Right lung (tissue), 5 donors: ENCODE measurements around the gene ZPBP2. TPM values are rescaled to one million over a fixed set of nuclear protein-coding genes. Genes with fewer than 3 reads are reported as not detected.

Experiments
- DNase-seq, 2 donors: peaks; one replicate each; pipeline ENCODE4 v3.0.0-alpha.2; 2013
- polyA plus RNA-seq, 5 donors: library from polyadenylated mRNA; unstranded; fragments of 120-200 nt; gene quantifications; one replicate each; pipeline versions ENCODE4 v1.2.1 to v1.2.3, GENCODE V29; 2013; ENCODE audit warnings: inconsistent platforms in 1 of 5, low replicate concordance in 1 of 5; ENCODE audit not compliant: insufficient read length in 5 of 5, insufficient read depth in 1 of 5

ZPBP2 gene
- polyA plus RNA-seq, 5 donors: not detected

DNA sequence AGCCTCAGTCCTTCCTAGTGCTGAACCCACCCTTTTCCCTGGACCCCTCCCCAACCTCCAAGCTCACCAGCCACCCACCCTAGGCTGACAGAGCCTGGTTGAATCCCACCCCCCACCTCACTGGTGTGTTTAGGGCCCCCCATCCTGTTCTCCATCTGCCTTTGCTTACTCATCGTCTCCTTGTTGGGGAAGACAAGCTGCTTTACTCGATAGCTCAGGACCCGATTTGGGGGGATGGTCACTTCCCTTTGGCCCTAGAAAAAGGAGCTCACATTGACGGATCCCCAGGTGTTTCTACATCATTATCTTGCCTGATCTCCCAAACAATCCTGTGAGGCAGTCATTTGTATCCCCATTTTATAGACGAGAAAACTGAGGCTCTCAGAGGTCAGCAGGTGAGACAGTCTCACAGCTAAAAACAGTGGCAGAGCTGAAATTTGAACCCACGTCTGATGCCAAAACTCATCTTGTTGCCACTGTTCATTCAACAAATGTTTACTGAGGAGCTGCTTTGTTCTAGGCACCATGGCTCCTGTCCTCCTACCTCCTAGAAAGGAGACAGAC lies 40.9 kb downstream of the ZPBP2 start:
- no peak for DNase-seq

DNA sequence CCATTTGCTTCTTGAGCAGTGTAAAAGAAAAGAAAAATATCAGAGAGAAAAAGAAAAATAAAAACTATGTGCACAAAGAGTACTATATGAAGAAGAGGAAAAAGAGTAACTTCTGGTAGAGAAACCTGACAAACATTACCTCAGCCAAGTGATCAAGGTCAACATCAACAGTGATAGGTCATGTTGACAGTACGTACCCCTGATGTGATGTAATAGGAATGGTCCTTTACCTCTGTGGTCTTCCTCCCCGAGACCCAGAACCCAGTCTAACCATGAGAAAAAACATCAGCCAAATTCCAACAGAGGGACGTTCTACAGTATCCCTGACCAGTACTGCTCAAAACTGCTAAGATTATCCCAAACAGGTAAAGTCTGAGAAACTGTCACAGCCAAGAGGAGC lies 46.0 kb downstream of the ZPBP2 start:
- no peak for DNase-seq

DNA sequence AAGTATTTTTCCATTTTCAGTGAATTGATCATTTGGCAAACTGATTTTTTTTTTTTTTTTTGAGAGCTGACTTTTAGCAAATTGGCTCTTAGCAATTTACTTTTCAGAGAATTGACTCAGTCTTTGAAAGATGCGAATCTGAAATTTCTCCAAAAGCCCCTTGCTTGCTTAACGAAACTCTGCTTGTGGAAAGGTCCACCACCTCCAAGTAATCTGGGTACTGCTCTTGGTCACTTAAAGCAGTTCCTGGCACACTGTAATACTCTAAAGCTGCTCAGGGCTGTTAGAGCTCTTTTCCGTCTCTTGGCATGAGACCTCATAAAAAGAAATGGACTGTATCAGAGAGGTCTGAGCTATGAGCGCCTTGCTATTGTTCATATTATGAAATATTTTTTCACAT lies 47.6 kb downstream of the ZPBP2 start:
- no peak for DNase-seq

DNA sequence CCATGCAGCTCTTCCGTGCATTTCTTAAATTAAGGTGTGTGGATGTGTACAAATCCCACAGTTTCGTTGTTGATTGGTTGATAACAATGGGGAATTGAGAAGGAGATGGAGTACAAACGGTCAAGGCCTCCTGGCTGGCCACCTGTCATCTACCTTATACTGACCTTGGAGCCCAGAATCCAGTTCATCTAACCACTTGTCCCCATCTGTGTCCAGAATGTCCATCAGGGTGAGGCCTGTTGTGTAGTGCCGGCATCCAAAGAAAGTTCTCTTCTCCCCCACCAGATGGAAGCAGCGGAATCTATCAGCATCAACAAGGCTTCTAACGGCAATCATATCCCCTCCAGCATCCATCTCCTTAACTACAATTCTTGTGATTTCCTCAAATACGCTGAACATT lies 48.9 kb downstream of the ZPBP2 start:
- no peak for DNase-seq

DNA sequence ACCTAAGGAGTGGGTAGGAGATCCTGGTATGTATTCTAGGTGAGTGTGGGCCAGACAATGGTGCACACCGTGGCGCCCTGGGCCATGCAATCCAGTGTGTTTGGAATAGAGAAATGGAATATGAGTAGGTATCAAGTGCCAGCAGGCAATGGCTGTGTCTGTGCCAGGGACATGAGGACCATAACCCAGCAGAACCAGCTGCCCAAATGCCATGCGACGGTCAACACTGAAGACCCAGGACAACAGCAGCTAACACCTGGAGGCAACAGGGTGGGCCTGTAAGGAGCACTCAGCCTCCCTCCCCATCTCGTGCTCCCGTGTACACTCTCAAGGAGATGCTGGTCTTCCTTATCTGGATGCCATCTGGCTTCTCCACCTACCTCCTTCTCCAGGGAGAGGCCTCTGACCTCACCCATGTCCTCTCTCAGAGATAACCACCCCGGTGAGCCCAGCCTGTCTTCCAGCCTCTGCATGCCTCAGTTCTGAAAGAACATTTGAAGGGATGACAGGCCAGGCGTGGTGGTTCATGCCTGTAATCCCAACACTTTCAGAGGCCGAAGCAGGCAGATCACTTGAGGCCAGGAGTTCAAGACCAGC lies 51.2 kb downstream of the ZPBP2 start:
- DNase-seq: no peak

DNA sequence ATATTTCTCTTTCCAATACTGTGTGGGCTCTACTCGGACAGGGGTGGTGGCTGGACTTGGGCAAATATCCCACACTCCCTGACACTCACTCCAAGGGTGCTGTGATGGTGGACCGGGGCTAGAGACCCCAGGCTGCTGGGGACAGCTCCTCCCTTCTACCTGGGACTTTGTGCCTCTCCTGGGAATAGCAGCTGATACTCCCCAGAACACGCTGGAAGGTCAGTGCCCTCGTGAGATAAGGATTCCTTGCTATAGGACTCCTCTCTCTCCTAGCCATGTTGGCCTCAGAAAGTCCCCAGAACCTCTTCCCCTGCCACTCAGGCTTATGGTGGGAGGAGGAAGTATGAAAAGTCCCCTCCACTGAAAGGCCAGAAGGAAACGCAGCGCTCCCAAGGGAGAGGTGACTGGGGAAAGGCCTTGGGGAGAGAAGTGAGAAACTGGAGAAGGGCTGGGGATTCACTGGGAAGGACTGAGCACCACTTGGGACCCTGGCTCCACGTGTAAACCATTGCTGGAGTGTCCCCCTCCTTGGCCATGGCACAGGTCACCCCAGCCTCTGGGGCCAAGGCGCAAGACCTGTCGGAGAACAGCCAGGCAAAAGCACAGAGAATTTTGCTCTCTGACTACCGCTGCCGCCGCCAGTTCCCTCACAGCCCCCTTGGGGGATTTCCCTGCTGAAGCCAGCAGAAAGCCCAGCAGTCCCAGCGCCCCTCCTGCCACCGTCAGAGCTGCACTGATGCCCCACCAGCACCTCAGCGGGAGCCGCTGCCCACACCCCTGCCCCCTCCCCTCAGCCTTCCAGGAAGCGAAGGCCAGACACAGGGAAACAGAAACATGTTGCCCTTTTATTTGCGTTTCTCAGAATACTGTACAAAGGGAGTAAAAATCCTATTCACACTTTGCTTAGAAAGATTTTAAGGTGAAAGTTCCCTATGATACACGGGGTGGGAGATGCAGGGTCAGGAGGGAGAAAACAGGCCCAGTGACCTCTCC lies 52.5 kb downstream of the ZPBP2 start:
- DNase-seq: no peak

DNA sequence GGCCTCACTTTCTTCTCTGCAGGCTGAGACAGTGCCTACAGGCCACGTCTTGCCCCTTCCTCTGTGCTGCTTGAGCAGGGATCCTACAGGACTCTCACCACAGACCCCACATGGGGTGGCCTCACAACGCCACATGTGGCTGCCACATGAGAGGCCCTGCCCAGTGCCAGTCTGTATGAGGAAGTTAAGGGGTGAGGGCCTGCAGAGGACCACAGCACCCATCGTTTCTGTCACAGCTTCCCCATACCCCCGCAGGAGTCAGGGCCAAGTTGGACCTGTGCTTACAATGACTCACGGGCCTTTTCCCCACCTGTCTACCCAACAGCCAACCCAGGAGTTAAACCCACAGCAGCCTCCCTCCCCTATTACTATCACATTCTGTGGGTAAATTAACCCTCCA lies 53.3 kb downstream of the ZPBP2 start:
- no peak for DNase-seq

DNA sequence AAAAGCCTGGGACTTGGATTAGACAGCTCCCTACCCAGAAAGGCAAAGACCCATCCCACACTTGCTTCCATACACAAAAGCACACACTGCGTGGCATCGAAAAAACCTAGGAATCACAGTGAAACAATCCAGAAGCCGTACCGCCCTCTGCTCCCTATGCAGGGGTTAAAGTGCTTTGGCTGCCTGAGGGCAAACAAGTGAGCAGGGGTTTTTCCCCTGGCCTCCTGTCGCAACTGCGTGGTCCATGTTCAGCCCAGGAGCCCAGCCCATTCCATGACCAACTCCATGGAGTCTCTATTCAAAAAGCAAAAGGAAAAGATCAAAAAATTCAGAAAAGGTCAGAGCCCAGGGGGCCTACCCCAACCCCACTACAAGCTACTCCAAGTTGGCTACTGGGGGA lies 54.0 kb downstream of the ZPBP2 start:
- DNase-seq: no peak

DNA sequence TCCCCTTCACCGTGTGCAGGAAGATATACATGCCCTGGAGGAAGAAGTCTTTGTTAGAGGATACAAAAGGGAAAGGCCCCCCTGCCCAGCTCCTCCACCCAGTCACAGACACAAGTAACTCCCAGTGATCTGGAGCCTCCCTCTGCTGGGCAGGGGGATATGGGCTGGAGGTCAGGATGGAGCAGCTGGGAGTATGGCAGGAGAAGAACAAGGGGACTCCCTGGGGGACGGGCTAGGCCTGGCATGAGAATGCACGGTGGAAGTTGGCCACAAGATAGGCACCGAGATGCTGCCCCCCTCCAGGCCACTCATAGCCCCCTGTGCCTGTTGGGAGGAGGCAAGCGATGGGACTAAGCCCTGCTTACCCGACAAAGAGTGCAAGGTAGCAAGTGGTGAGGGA lies 55.2 kb downstream of the ZPBP2 start:
- no peak for DNase-seq

DNA sequence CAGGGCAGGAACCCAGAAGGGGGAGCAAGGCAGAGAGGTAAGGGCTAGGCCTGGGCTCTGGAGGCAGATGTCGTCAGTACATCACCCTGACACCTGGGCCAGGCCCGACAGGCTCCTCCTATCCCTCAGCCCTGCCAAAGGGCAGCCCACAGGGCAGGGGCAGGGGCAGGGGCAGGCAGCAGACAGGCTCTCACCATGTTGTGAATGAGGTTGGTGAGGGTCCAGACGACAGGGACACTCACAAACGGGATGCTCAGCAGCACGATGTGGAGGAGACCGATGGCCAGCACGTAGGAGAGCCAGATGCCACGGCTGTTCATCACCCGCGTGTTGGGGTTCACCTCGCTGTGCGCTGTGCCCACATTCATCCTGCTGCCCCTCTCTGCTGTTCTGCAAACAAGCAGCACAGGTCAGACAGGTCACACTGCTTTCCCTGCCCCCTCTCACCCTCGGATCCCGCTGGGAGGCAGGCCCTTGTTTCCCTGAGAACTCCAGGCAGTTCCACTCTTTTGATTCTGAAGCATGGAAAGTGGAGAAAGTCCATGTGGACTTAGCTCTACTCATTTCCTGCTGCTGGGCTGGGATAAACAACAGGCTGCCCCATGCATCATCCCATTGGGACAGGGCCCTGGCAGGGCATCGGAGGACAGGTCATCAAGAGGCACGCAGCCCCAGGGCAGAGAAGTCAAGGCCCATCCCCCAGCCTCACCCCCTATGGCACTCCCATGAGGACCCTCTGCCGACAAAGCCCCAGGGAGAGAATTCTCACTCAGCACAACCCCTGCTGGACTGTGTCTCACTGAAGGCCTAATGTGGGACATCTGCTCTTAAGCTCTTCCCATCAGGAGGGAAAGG lies 56.1 kb downstream of the ZPBP2 start:
- DNase-seq: no peak

DNA sequence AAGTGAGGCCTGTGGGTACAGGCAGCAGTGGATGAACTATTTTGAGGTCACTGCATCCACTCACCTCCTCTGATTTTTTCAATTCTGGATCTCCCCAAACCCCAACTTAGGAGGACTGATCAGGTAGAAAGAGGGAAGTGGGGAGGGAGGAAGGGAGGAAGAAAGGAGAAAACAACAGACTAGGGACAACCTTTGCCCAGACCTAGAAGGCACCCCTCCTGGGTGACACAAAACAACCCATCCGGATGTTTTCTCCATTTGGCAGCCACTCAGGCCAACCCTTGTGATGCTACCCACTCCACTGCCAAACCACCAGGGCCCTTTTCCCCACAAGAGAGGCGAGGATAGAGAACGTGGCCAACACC lies 56.7 kb downstream of the ZPBP2 start:
- DNase-seq: no peak

DNA sequence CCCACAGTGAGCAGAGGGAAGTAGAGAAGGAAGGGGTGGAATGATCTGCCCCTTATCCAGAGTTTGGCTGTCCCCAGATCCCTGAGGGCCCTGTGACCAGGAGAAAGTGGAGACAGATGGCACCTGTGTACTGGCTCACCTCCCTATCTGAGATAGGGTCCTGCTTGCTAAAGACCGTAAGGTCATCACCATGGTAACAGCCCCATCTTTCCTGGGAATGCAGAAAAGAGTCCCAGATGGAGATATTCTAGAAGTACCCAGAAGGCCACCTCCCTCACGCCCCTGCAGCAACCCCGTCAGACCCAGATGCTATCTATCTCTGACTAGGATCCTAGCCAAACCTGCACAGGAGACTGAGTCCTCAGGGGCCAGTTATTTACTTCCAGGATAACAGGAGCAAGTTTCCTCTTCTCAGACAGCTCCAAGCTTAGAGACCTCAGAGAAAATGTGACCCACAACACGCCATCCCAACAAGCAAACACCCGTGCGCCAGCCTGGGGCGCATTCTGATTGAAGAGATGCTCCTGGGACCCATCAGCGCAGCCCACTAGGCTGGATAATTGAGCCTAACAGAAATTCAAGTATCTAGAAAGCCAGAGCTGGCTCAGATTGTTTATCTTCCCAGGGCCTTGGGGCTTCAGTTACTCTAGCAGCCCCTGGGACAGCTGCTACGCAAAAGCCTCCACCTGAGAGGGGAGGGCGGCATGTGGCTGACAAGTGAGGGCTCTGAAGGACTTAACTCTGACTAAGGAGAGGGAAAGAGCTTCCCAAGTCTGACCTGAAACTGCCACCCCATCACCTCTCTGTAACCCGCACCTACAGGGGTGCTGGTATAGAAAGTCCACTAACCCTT lies 57.5 kb downstream of the ZPBP2 start:
- no peak for DNase-seq

DNA sequence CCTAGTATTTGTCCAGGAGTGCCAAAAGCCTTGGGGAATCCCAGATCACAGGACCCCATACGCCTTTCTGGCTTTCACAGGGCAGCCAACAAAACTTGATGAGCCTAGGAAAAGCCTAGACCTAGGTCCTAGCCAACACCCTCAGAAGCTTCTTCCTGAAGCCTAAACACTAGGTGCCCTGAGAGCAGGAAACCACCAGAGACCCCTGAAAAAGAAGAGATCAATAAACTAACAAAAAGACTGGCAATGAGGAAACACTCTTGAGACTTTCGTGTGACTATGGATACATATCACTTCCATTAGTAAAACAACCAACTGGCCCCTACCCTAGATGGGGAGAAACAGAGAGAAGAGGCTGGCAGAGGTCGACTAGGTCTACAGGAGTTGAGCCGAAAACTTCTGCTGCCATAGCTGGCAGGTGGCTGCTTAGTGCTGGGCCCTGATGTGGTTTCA lies 58.2 kb downstream of the ZPBP2 start:
- DNase-seq: no peak

DNA sequence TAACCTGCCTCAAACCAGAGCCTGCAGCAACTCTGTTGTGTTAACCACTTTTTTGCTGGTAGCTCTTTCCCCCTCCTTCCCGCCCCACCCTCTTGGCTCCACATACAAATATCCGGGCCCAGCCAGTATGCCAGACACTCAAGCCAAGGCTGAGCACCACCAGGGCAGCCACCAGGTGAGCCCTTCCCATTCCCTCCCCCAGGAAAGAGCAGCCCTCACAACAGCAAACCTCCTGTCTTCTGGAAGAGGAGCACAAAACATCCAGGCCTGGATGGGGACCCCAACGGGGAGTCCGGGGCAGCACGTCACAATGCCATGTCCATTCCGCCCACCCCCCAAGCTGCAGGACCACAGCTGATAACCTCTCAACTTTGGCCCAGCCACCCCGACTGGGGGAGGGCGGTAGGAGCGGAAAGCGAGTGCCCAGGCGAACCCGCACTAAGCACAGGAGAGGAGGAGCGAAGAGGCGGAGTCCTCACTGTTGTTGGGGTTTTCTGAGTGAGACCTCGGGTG lies 58.6 kb downstream of the ZPBP2 start:
- peak; percentile 35 to 38 for DNase-seq

Other genes with a start within 250 kb of the ZPBP2 start
- 10 to 100 TPM; 48.3 to 68.1 (median 60.1) TPM for gene PPP1R1B, start 241.2 kb upstream of the ZPBP2 start, polyA plus RNA-seq
- gene STARD3, start 231.1 kb upstream of the ZPBP2 start, polyA plus RNA-seq: 10 to 100 TPM; 44.5 to 62.7 (median 58.2) TPM
- gene TCAP, start 202.9 kb upstream of the ZPBP2 start, polyA plus RNA-seq: 10 to 100 TPM in 1 of 5 donors, 1 to 10 TPM in 4; 1.0 to 14.8 (median 1.8) TPM
- gene PNMT, start 199.7 kb upstream of the ZPBP2 start, polyA plus RNA-seq: 1 to 10 TPM; 1.1 to 2.6 (median 2.1) TPM
- gene PGAP3, start 180.1 kb upstream of the ZPBP2 start, polyA plus RNA-seq: 10 to 100 TPM; 33.1 to 44.2 (median 39.4) TPM
- gene ERBB2, start 168.1 kb upstream of the ZPBP2 start, polyA plus RNA-seq: 100 to 1,000 TPM in 2 of 5 donors, 10 to 100 TPM in 3; 91.5 to 123 (median 99.0) TPM
- 10 to 100 TPM; 21.1 to 31.3 (median 24.0) TPM for gene MIEN1, start 137.7 kb upstream of the ZPBP2 start, polyA plus RNA-seq
- 10 to 100 TPM; 23.9 to 32.7 (median 28.0) TPM for gene GRB7, start 130.3 kb upstream of the ZPBP2 start, polyA plus RNA-seq
- 1 to 10 TPM; 1.1 to 1.8 (median 1.3) TPM for gene IKZF3, start 3.9 kb upstream of the ZPBP2 start, polyA plus RNA-seq
- gene GSDMB, start 50.4 kb downstream of the ZPBP2 start, polyA plus RNA-seq: 10 to 100 TPM; 19.8 to 31.2 (median 24.9) TPM
- gene ORMDL3, start 59.4 kb downstream of the ZPBP2 start, polyA plus RNA-seq: 10 to 100 TPM; 76.5 to 88.5 (median 84.4) TPM
- gene LRRC3C, start 59.5 kb downstream of the ZPBP2 start, polyA plus RNA-seq: under 1 TPM in 2 of 5 donors, not detected in 3; 0.18 to 0.20 TPM
- gene GSDMA, start 94.8 kb downstream of the ZPBP2 start, polyA plus RNA-seq: 1 to 10 TPM in 1 of 5 donors, under 1 TPM in 4; 0.47 to 1.1 (median 0.75) TPM
- 100 to 1,000 TPM in 2 of 5 donors, 10 to 100 TPM in 3; 74.5 to 110 (median 93.0) TPM for gene PSMD3, start 112.6 kb downstream of the ZPBP2 start, polyA plus RNA-seq
- under 1 TPM in 3 of 5 donors, not detected in 2; 0.14 to 0.28 (median 0.18) TPM for gene CSF3, start 147.2 kb downstream of the ZPBP2 start, polyA plus RNA-seq
- gene MED24, start 186.2 kb downstream of the ZPBP2 start, polyA plus RNA-seq: 100 to 1,000 TPM in 3 of 5 donors, 10 to 100 TPM in 2; 98.3 to 131 (median 111) TPM
- 10 to 100 TPM; 61.9 to 86.3 (median 72.0) TPM for gene THRA, start 194.8 kb downstream of the ZPBP2 start, polyA plus RNA-seq
- 1 to 10 TPM; 2.3 to 5.2 (median 4.6) TPM for gene NR1D1, start 232.4 kb downstream of the ZPBP2 start, polyA plus RNA-seq